Mesothelial cell of epicardium (in vitro differentiated cells): ENCODE measurements around the gene ENOSF1. TPM values are rescaled to one million over a fixed set of nuclear protein-coding genes. Genes with fewer than 3 reads are reported as not detected.

Experiments used
- total RNA-seq: library from RNA; stranded (reverse); gene quantifications from 3 replicates; pipeline ENCODE4 v1.2.1, GENCODE V29; 2021

The ENOSF1 gene
- total RNA-seq, 1 donor from 2014 or later, result 77.1 TPM

Other genes starting within 250 kb of the ENOSF1 start
- gene COLEC12, start 211.9 kb downstream of the ENOSF1 start, total RNA-seq, result 68.7 to 70.5 TPM (median 70.0 TPM) in 3 replicates
- gene CETN1, start 132.2 kb downstream of the ENOSF1 start, total RNA-seq, result not detected in 3 replicates
- gene CLUL1, start 115.6 kb downstream of the ENOSF1 start, total RNA-seq, result 66.7 to 71.7 TPM (median 69.2 TPM) in 3 replicates
- gene TYMS, start 55.0 kb downstream of the ENOSF1 start, total RNA-seq, result 54.0 to 60.8 TPM (median 55.4 TPM) in 3 replicates
- gene YES1, start 99.6 kb upstream of the ENOSF1 start, total RNA-seq, result 46.5 to 53.1 TPM (median 47.5 TPM) in 3 replicates
- 0.70 to 1.3 TPM (median 0.72 TPM) in 3 replicates for gene ADCYAP1, start 192.2 kb upstream of the ENOSF1 start, total RNA-seq